HG02763 (cell line): ENCODE data around the gene KIT.

Source experiments
- ATAC-seq: cut with Tn5 transposase; IDR thresholded peaks from one replicate; pipeline ENCODE4 v1.9.1; 2021; ENCODE audit warnings: mild to moderate bottlenecking, moderate library complexity; ENCODE audit not compliant: unreplicated experiment

The KIT gene

GRCh38 chr4:54695788-54696187 lies 38.0 kb downstream of the KIT start:
- ATAC-seq: no peak

GRCh38 chr4:54696649-54697048 lies 38.9 kb downstream of the KIT start:
- no peak for ATAC-seq

- ATAC-seq: no peak
These were observed 43.2 kb downstream of the KIT start for GRCh38 chr4:54700986-54701385.

- no peak for ATAC-seq
These were observed 45.4 kb downstream of the KIT start for GRCh38 chr4:54703182-54703581.

- no peak for ATAC-seq
These were observed 49.6 kb downstream of the KIT start for GRCh38 chr4:54707406-54707805.

GRCh38 chr4:54708339-54709279 lies 50.9 kb downstream of the KIT start:
- no peak for ATAC-seq

- no peak for ATAC-seq
These were observed 51.6 kb downstream of the KIT start for GRCh38 chr4:54709400-54709799.

GRCh38 chr4:54712206-54712605 lies 54.4 kb downstream of the KIT start:
- no peak for ATAC-seq

- ATAC-seq: no peak
These were observed 56.9 kb downstream of the KIT start for GRCh38 chr4:54714631-54715030.

- no peak for ATAC-seq
These were observed 58.8 kb downstream of the KIT start for GRCh38 chr4:54716478-54717065.

GRCh38 chr4:54717694-54718093 lies 59.9 kb downstream of the KIT start:
- ATAC-seq: no peak

- ATAC-seq: no peak
These were observed 61.6 kb downstream of the KIT start for GRCh38 chr4:54719378-54719777.

- no peak for ATAC-seq
These were observed 65.5 kb downstream of the KIT start for GRCh38 chr4:54723220-54723619.

- ATAC-seq: no peak
These were observed 66.1 kb downstream of the KIT start for GRCh38 chr4:54723820-54724219.

- no peak for ATAC-seq
These were observed 69.2 kb downstream of the KIT start for GRCh38 chr4:54726907-54727306.

- ATAC-seq: no peak
These were observed 69.6 kb downstream of the KIT start for GRCh38 chr4:54727346-54727745.

- ATAC-seq: no peak
These were observed 70.6 kb downstream of the KIT start for GRCh38 chr4:54728368-54728767.

GRCh38 chr4:54729256-54729655 lies 71.5 kb downstream of the KIT start:
- ATAC-seq: no peak

GRCh38 chr4:54730581-54730980 lies 72.8 kb downstream of the KIT start:
- no peak for ATAC-seq

- ATAC-seq: no peak
These were observed 73.8 kb downstream of the KIT start for GRCh38 chr4:54731552-54731951.

- ATAC-seq: no peak
These were observed 74.2 kb downstream of the KIT start for GRCh38 chr4:54731976-54732375.

- no peak for ATAC-seq
These were observed 79.7 kb downstream of the KIT start for GRCh38 chr4:54737421-54737820.
